Smooth muscle cell (in vitro differentiated cells): Measurements from ENCODE around the gene NFIA. TPM values are rescaled to one million over a fixed set of nuclear protein-coding genes. Genes with fewer than 3 reads are reported as not detected.

Experiments
- DNase-seq: peaks from one replicate; lab custom pipeline; 2025; ENCODE audit not compliant: unreplicated experiment; lab: John Stamatoyannopoulos, UW
- H2AFZ ChIP-seq: fragments of 200-600 bp; sonication (generic); 2 replicates; pipeline ENCODE4 v1.6.0; 2016; ENCODE audit warnings: antibody characterized with exemption, low read depth, mild to moderate bottlenecking
- H3F3A ChIP-seq: fragments of 200-600 bp; sonication (generic); 2 replicates; pipeline ENCODE4 v1.6.0; 2017; ENCODE audit warnings: antibody characterized with exemption, low read depth
- H3K27ac ChIP-seq: fragments of 200-600 bp; sonication (generic); 2 replicates; pipeline ENCODE4 v1.5.1; 2016; ENCODE audit warnings: low read depth, mild to moderate bottlenecking
- H3K27me3 ChIP-seq: fragments of 200-600 bp; sonication (generic); 2 replicates; pipeline ENCODE4 v1.6.1; 2016; ENCODE audit warnings: low read depth, mild to moderate bottlenecking
- H3K36me3 ChIP-seq: fragments of 200-600 bp; sonication (generic); 2 replicates; pipeline ENCODE4 v1.5.1; 2016; ENCODE audit warnings: low read depth
- H3K4me1 ChIP-seq: fragments of 200-600 bp; sonication (generic); 2 replicates; pipeline ENCODE4 v1.5.1; 2016; ENCODE audit warnings: low read depth
- H3K4me2 ChIP-seq: fragments of 200-600 bp; sonication (generic); 2 replicates; pipeline ENCODE4 v1.6.0; 2016; ENCODE audit warnings: mild to moderate bottlenecking
- H3K4me3 ChIP-seq: fragments of 200-600 bp; sonication (generic); 2 replicates; pipeline ENCODE4 v1.5.1; 2016; ENCODE audit warnings: mild to moderate bottlenecking
- H3K79me2 ChIP-seq: fragments of 200-600 bp; sonication (generic); 2 replicates; pipeline ENCODE4 v1.6.0; 2016; ENCODE audit warnings: low read depth, mild to moderate bottlenecking
- H3K9ac ChIP-seq: fragments of 200-600 bp; sonication (generic); 2 replicates; pipeline ENCODE4 v1.6.0; 2016; ENCODE audit warnings: low read depth
- H3K9me3 ChIP-seq: fragments of 200-600 bp; sonication (generic); replicated peaks from 2 replicates; pipeline ENCODE4 v1.5.1; 2016; ENCODE audit warnings: low read depth
- H4K20me1 ChIP-seq: fragments of 200-600 bp; sonication (generic); 2 replicates; pipeline ENCODE4 v1.6.0; 2016; ENCODE audit warnings: low read depth
- WGBS: methylation state at CpG from one replicate; pipeline ENCODE4 v1.1.7; 2016; ENCODE audit warnings: low lambda C conversion rate; 5-methylcytosine and 5-hydroxymethylcytosine counted together
- polyA plus RNA-seq: library from polyadenylated mRNA; unstranded; fragments of >200 nt; fragmentation: Nextera tagmentation; extraction: Ambion mirVana; gene quantifications from 2 replicates; pipeline ENCODE4 v1.2.1, GENCODE V29; 2016
- total RNA-seq: library from RNA; depleted of rRNA; stranded (reverse); fragments of >200 nt; gene quantifications from 2 replicates; pipeline ENCODE4 v1.2.3, GENCODE V29; 2014
- TF ChIP-seq, protein P1 (sequence below): fragments of 200-600 bp; sonication (generic); IDR thresholded peaks from 2 replicates; pipeline ENCODE4 v1.5.1; 2017; ENCODE audit warnings: borderline replicate concordance, mild to moderate bottlenecking, antibody characterized with exemption; ENCODE audit not compliant: insufficient read depth, poor library complexity, severe bottlenecking

NFIA gene
- total and polyA plus RNA-seq, 2 experiments from 2014 or later: 5.0 to 6.2 TPM

DNA sequence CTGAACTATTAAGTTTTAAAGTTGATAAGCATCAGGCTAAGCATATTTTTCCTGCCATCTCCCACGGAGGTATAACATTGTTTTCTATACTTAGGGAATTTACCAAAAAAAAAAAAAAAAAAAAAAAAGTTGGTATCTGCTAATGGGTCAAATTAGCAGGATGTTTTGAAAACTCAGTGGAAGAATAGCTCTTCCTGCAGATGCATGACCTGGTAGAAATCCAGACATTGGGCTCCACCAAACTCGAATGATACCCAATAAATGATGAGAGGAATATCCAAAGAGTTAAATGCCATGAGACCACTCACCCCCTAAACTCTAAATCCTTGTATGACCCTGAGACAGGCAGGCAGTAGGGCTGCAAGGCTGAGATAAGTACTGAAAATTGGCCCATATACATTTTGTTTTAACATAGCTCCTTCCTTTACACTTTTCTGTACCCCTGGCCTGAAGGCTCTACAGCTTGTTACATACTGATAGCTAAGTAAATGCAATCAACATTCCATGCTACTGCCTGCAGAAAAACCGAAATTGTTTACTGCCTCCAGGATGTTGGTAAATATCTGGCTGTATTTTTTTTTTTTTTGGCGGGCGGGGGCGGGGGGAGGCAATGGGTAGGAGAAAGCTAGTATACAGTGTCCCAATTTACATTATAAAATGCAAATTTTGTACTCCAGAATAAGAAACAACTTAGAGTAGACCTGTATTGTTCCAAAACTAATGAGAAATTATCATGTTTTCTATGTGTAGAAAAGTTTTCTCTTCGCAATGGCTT, 57.6 kb downstream of the NFIA start:
- H3F3A ChIP-seq: no peaks in the 10 kb centered on the region
- H3K27me3 ChIP-seq: no peaks in the 10 kb centered on the region
- H3K79me2 ChIP-seq: no peaks in the 10 kb centered on the region
- WGBS: 73% methylated on average over 7 of the region's 7 CpGs
- no peak overlapping the region for H2AFZ ChIP-seq
- no peak for DNase-seq
- no peaks in the 10 kb centered on the region for H3K4me1 ChIP-seq
- H3K4me3 ChIP-seq: no peak overlapping the region
- no peaks in the 10 kb centered on the region for H4K20me1 ChIP-seq
- H3K36me3 ChIP-seq: no peaks in the 10 kb centered on the region
- TF ChIP-seq, protein P1, sequence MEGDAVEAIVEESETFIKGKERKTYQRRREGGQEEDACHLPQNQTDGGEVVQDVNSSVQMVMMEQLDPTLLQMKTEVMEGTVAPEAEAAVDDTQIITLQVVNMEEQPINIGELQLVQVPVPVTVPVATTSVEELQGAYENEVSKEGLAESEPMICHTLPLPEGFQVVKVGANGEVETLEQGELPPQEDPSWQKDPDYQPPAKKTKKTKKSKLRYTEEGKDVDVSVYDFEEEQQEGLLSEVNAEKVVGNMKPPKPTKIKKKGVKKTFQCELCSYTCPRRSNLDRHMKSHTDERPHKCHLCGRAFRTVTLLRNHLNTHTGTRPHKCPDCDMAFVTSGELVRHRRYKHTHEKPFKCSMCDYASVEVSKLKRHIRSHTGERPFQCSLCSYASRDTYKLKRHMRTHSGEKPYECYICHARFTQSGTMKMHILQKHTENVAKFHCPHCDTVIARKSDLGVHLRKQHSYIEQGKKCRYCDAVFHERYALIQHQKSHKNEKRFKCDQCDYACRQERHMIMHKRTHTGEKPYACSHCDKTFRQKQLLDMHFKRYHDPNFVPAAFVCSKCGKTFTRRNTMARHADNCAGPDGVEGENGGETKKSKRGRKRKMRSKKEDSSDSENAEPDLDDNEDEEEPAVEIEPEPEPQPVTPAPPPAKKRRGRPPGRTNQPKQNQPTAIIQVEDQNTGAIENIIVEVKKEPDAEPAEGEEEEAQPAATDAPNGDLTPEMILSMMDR: no peak
- no peak overlapping the region for H3K27ac ChIP-seq
- H3K9me3 ChIP-seq: no peaks in the 10 kb centered on the region
- H3K9ac ChIP-seq: no peak overlapping the region
- H3K4me2 ChIP-seq: no peak overlapping the region

DNA sequence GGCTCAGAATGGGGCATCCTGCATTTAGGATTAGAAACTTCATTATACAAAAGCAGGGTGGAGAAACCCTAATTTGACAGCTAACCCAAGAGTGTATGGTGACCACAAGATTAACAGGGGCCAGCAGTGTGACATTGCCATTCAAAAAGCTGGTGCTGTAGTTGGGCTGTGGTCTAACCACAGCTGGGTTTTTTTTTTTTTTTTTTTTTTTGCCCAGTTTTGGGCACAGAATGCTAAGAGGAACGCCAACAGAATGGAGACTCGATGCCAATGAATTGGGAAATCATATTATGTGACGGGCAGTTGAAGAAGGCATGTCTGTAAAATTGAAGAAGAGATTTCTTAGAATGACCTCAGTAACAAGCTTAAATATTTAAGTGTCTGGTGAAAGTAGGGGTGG, 58.4 kb downstream of the NFIA start:
- Histone ChIP-seq H3K4me3 (no peak overlapping the region), H3F3A (no peaks in the 10 kb centered on the region), H4K20me1 (no peaks in the 10 kb centered on the region), H3K9me3 (no peaks in the 10 kb centered on the region), H3K4me2 (no peak overlapping the region), H3K4me1 (no peaks in the 10 kb centered on the region), H3K27me3 (no peaks in the 10 kb centered on the region), H3K79me2 (no peaks in the 10 kb centered on the region), H2AFZ (no peak overlapping the region), H3K27ac (no peak overlapping the region), H3K9ac (no peak overlapping the region), H3K36me3 (no peaks in the 10 kb centered on the region)
- DNase-seq: no peak
- WGBS: 96% methylated on average over 3 of the region's 3 CpGs
- TF ChIP-seq, protein P1: no peak

DNA sequence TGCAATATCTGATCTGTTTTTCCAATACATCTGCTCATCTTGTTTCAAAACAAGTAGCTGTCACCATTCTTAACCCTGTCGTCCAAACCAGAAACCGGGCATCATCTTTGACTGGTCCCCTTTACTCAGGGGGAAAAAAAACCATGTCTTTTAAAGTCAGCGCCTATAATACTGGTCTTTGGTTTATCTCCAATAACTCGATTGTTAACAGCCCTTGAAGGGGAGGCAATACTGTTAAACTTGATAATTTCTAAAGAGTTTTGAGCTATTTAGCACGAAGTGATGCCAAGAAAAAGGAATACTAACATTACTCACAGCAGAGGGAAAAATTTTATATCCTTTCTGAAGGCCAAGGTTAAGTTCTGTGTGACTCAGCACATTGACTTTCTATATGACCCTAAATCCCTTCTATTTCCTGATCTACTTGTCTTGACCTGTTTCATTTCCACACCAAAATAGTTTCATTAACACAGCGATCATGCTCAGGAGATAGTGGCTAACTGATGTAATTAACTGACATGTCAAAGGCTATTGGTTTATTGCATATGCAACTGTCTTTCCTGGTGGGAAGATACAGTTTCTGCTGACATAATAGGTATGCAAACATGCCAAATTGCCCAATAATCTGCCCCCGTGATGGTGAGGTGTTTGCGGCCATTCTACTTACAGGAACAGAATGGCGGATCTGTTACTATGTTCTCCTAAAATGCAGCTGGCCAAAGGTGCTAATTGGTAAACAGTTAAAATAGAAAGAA, 59.1 kb downstream of the NFIA start:
- Histone ChIP-seq H4K20me1 (no peaks in the 10 kb centered on the region), H3K36me3 (no peaks in the 10 kb centered on the region), H3K27ac (no peak overlapping the region), H3K27me3 (no peaks in the 10 kb centered on the region), H3K9ac (no peak overlapping the region), H3K9me3 (no peaks in the 10 kb centered on the region), H3K4me2 (no peak overlapping the region), H2AFZ (no peak overlapping the region), H3F3A (no peaks in the 10 kb centered on the region), H3K79me2 (no peaks in the 10 kb centered on the region), H3K4me3 (no peak overlapping the region), H3K4me1 (no peaks in the 10 kb centered on the region)
- TF ChIP-seq, protein P1: no peak
- 66% methylated on average over 9 of the region's 9 CpGs for WGBS
- DNase-seq: no peak
